Suprapubic skin (tissue), 4 donors: Measurements from ENCODE around the gene C3orf49. TPM values are rescaled to one million over a fixed set of nuclear protein-coding genes. Genes with fewer than 3 reads are reported as not detected.

Source experiments
- DNase-seq, 2 donors: peaks; one replicate each; pipeline ENCODE4 v3.0.0-alpha.2; 2019; ENCODE audit warnings: low spot score in 2 of 2
- H3K27ac ChIP-seq: fragments of 200-600 bp; sonication (generic); one replicate; pipeline ENCODE4 v1.5.1; 2019
- H3K27me3 ChIP-seq: fragments of 200-600 bp; sonication (generic); one replicate; pipeline ENCODE4 v1.5.1; 2019
- H3K36me3 ChIP-seq: fragments of 200-600 bp; sonication (generic); one replicate; pipeline ENCODE4 v1.5.1; 2019
- H3K4me1 ChIP-seq: fragments of 200-600 bp; sonication (generic); one replicate; pipeline ENCODE4 v1.5.1; 2019
- H3K4me3 ChIP-seq: fragments of 200-600 bp; sonication (generic); one replicate; pipeline ENCODE4 v1.5.1; 2019; ENCODE audit warnings: mild to moderate bottlenecking
- H3K9me3 ChIP-seq: fragments of 200-600 bp; sonication (generic); one replicate; pipeline ENCODE4 v1.5.1; 2019
- CTCF ChIP-seq, 2 donors: fragments of 200-600 bp in 1 of 2; fragments of 450-650 bp in 1 of 2; sonication (generic) in 1 of 2; IDR thresholded peaks; one replicate each; pipeline ENCODE4 v1.5.1; 2016 to 2019; ENCODE audit warnings: antibody characterized with exemption in 2 of 2, mild to moderate bottlenecking in 1 of 2, moderate library complexity in 1 of 2
- EP300 ChIP-seq: sonication (generic); formaldehyde crosslinking; IDR thresholded peaks from one replicate; pipeline ENCODE4 v1.6.1; 2017; ENCODE audit warnings: antibody characterized with exemption
- POLR2A ChIP-seq, 2 donors: fragments of 450-650 bp; IDR thresholded peaks; one replicate each; pipeline ENCODE4 v1.6.1; 2017; ENCODE audit warnings: antibody characterized with exemption in 2 of 2, mild to moderate bottlenecking in 2 of 2, moderate library complexity in 2 of 2
- POLR2AphosphoS5 ChIP-seq, 3 donors: sonication (generic); formaldehyde crosslinking; IDR thresholded peaks; one replicate each; pipeline ENCODE4 v1.6.1; 2017; ENCODE audit warnings: antibody characterized with exemption in 3 of 3
- WGBS: methylation state at CpG from one replicate; pipeline ENCODE4 v1.1.5; 2018; 5-methylcytosine and 5-hydroxymethylcytosine counted together
- total RNA-seq, 4 donors: library from RNA; depleted of rRNA; stranded (reverse); fragments of >200 nt; gene quantifications; one replicate each; pipeline ENCODE4 v1.1.0, GENCODE V29; 2016

C3orf49 gene
- total RNA-seq, 4 donors from 2014 or later, result not detected

GRCh38 chr3:63809607-63810006 lies 9.5 kb upstream of the C3orf49 start:
- DNase-seq, result no peak
- Histone ChIP-seq H3K4me3 (no peak overlapping the region), H3K9me3 (peaks cover 6% of the 10 kb centered on the region), H3K36me3 (no peaks in the 10 kb centered on the region), H3K27me3 (no peaks in the 10 kb centered on the region), H3K27ac (no peak overlapping the region), H3K4me1 (no peaks in the 10 kb centered on the region)
- 88% methylated on average over 6 of the region's 6 CpGs for WGBS
- TF ChIP-seq POLR2AphosphoS5 (IDR thresholded peaks at IDR 0.05), result no peak
- TF ChIP-seq CTCF (IDR thresholded peaks at IDR 0.05), result no peak
- no peak for TF ChIP-seq POLR2A (IDR thresholded peaks at IDR 0.05)
- TF ChIP-seq EP300, result no peak

DNA sequence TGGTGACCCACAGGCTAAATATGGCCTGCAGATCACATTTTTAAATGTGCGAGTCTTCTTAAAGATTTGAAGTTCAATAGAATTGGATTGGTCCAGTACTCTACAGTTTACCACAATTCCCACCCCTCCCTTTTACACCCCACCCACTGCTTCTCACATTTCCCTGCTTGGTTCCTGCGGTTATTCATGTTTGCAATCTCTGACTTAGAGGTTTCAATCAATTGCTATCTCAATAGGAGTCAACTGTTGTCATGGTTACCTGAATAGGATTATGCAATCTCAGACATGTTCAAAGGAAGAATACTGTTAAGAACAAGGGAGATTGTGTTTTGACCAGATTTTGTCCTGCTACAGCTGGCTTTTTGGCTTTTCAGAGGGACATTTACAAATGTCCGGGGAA lies 4.9 kb upstream of the C3orf49 start:
- no peak for DNase-seq

DNA sequence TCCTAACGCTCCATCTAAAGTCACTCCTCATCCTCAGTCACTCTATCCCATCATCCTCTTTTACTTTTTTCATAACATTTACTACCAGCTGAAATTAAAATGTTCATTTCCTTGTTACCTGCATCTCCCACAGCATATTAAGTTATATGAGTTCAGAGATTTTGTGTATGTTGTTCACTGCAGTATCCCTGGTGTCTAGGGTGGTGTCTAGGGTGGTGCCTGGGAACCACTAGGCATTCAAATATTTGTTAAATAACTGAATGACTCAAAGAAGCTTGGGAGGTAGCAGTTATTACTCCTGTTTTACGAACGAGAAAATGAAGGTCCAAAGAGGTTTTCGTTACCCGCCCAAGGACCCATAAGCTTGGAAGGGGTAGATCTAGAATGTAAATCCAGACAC lies 1.9 kb upstream of the C3orf49 start:
- H3K9me3 ChIP-seq, result no peaks in the 10 kb centered on the region
- TF ChIP-seq POLR2A (IDR thresholded peaks at IDR 0.05) (no peak), POLR2AphosphoS5 (IDR thresholded peaks at IDR 0.05) (no peak), CTCF (IDR thresholded peaks at IDR 0.05) (no peak), EP300 (no peak)
- no peak overlapping the region for H3K27ac ChIP-seq
- H3K27me3 ChIP-seq, result no peaks in the 10 kb centered on the region
- no peaks in the 10 kb centered on the region for H3K36me3 ChIP-seq
- 92% methylated on average over 5 of the region's 5 CpGs for WGBS
- H3K4me1 ChIP-seq, result peaks cover 4% of the 10 kb centered on the region
- H3K4me3 ChIP-seq, result no peak overlapping the region
- no peak for DNase-seq

More for the DNA sequence above, 4.9 kb upstream of the C3orf49 start:
- H3K27me3 ChIP-seq, result no peaks in the 10 kb centered on the region
- no peaks in the 10 kb centered on the region for H3K9me3 ChIP-seq
- TF ChIP-seq CTCF (IDR thresholded peaks at IDR 0.05) (no peak), POLR2A (IDR thresholded peaks at IDR 0.05) (no peak), EP300 (no peak), POLR2AphosphoS5 (IDR thresholded peaks at IDR 0.05) (no peak)
- no peak overlapping the region for H3K4me3 ChIP-seq
- H3K36me3 ChIP-seq, result no peaks in the 10 kb centered on the region
- peaks cover 4% of the 10 kb centered on the region for H3K4me1 ChIP-seq
- 96% methylated on average over 3 of the region's 3 CpGs for WGBS
- no peak overlapping the region for H3K27ac ChIP-seq

DNA sequence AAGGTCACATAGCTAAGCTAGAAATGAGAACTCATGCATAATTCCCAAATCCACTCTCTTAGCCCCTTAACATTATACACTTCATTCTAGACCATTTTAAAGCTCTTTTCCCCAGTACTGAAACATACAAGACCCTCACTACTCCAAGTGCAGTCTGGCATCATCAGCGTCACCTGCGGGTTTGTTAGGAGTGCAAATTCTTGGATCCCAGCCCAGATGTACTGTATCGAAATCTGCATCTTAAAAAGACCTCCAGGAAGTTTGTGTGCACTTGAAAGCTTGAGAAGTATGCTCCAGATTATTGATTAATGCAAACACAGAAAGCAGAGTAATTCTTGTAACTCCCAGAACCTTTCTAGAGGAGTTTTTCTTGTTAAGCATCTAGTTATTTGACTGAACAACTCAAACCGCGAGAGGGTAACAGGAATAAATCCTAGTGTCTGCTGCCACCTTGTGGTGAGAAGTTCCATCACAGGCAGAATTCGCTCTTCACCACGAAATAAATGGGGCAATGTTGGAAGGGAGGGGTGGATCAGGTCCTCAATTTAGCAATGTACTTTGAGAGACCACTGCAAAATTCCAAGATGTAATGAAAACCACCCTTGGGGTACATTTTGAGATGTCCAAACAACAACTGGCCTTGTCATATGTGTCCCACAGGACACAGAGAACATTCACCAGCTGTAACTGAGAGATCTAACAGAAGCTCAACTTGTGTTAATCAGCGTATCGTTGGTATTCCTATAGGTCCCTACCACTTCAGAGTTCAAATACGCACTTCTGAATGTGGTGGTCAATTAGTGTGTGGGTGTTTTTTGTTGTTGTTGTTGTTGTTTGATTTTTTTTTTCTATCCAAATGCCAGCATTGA lies 583 bp upstream of the C3orf49 start:
- peak in 1 of 2 donors; percentile 59 for DNase-seq
- no peak for TF ChIP-seq EP300
- TF ChIP-seq CTCF (IDR thresholded peaks at IDR 0.05), result peak; percentile 67 to 68

GRCh38 chr3:63824309-63824708 lies 5.2 kb downstream of the C3orf49 start:
- no peak for DNase-seq
- Histone ChIP-seq H3K27me3 (no peaks in the 10 kb centered on the region), H3K36me3 (peaks cover 9% of the 10 kb centered on the region), H3K4me3 (no peak overlapping the region), H3K9me3 (no peaks in the 10 kb centered on the region), H3K4me1 (no peaks in the 10 kb centered on the region), H3K27ac (no peak overlapping the region)
- TF ChIP-seq POLR2A (IDR thresholded peaks at IDR 0.05) (no peak), EP300 (no peak), POLR2AphosphoS5 (IDR thresholded peaks at IDR 0.05) (no peak), CTCF (IDR thresholded peaks at IDR 0.05) (no peak)
- WGBS, result 62% methylated on average over 4 of the region's 4 CpGs

More for the DNA sequence above, 583 bp upstream of the C3orf49 start:
- Histone ChIP-seq H3K36me3 (no peaks in the 10 kb centered on the region), H3K9me3 (no peaks in the 10 kb centered on the region), H3K4me3 (no peak overlapping the region), H3K27me3 (no peaks in the 10 kb centered on the region), H3K4me1 (peaks cover 4% of the 10 kb centered on the region), H3K27ac (no peak overlapping the region)
- WGBS, result 30% methylated on average over 10 of the region's 10 CpGs
